HepG2 (cell line): ENCODE results near the gene GNG7. TPM values are rescaled to one million over a fixed set of nuclear protein-coding genes. Genes with fewer than 3 reads are reported as not detected.

Experiments used
- ARID4A ChIP-seq: sonication (generic); formaldehyde crosslinking; IDR thresholded peaks from 2 replicates; pipeline ENCODE4 v1.5.0; 2020; ENCODE audit warnings: mild to moderate bottlenecking, missing genetic modification reagents, borderline replicate concordance
- FLYWCH1 ChIP-seq: sonication (generic); formaldehyde crosslinking; IDR thresholded peaks from 2 replicates; pipeline ENCODE4 v1.8.1; 2023; ENCODE audit warnings: mild to moderate bottlenecking, missing genetic modification reagents
- GTF2F1 ChIP-seq: fragments of 150-350 bp; IDR thresholded peaks from 2 replicates; pipeline ENCODE4 v1.6.1; 2014; ENCODE audit warnings: low read length
- JUNB ChIP-seq: sonication (generic); formaldehyde crosslinking; IDR thresholded peaks from 2 replicates; pipeline ENCODE4 v1.8.0; 2022; ENCODE audit warnings: missing genetic modification reagents, mild to moderate bottlenecking, borderline replicate concordance
- KMT2B ChIP-seq: IDR thresholded peaks from 2 replicates; pipeline ENCODE4 v1.6.1; 2016; ENCODE audit warnings: missing genetic modification reagents, missing compliant biosample characterization
- MTA3 ChIP-seq: sonication (generic); formaldehyde crosslinking; IDR thresholded peaks from 2 replicates; pipeline ENCODE4 v1.4.0; 2020; ENCODE audit warnings: missing genetic modification reagents
- PHF21A ChIP-seq: sonication (generic); formaldehyde crosslinking; IDR thresholded peaks from 2 replicates; pipeline ENCODE4 v1.5.0; 2020; ENCODE audit warnings: mild to moderate bottlenecking, missing genetic modification reagents
- PLSCR1 ChIP-seq: sonication (generic); formaldehyde crosslinking; IDR thresholded peaks from 2 replicates; pipeline ENCODE4 v1.5.0; 2020; ENCODE audit warnings: missing genetic modification reagents, mild to moderate bottlenecking, borderline replicate concordance
- RARA ChIP-seq: IDR thresholded peaks from 2 replicates; pipeline ENCODE4 v1.6.1; 2016; ENCODE audit warnings: missing genetic modification reagents, missing compliant biosample characterization
- REPIN1 ChIP-seq: sonication (generic); formaldehyde crosslinking; IDR thresholded peaks from 2 replicates; pipeline ENCODE4 v1.8.0; 2022; ENCODE audit warnings: missing genetic modification reagents, low read depth, mild to moderate bottlenecking, borderline replicate concordance
- RFX3 ChIP-seq: IDR thresholded peaks from 2 replicates; pipeline ENCODE4 v1.6.1; 2016; ENCODE audit warnings: missing biosample characterization, missing genetic modification reagents
- SMAD3 ChIP-seq: sonication (generic); formaldehyde crosslinking; IDR thresholded peaks from 2 replicates; pipeline ENCODE4 v1.4.0; 2020; ENCODE audit warnings: missing genetic modification reagents
- SMARCC2 ChIP-seq: fragments of 450-650 bp; IDR thresholded peaks from 2 replicates; pipeline ENCODE4 v1.6.1; 2017; ENCODE audit warnings: antibody characterized with exemption, mild to moderate bottlenecking
- SMYD3 ChIP-seq: sonication (generic); formaldehyde crosslinking; IDR thresholded peaks from 2 replicates; pipeline ENCODE4 v1.8.1; 2023; ENCODE audit warnings: mild to moderate bottlenecking, missing genetic modification reagents
- TCF12 ChIP-seq, 2 experiments: fragments of 450-650 bp in 1 of 2; sonication (generic) in 1 of 2; formaldehyde crosslinking in 1 of 2; IDR thresholded peaks; 2 replicates each; pipeline versions ENCODE4 v1.6.1 to v1.8.0; 2017 to 2022; ENCODE audit warnings: antibody characterized with exemption in 1 of 2, mild to moderate bottlenecking in 1 of 2, missing genetic modification reagents in 1 of 2, moderate library complexity in 1 of 2
- TEAD3 ChIP-seq: optimal IDR thresholded peaks from 2 replicates; pipeline ENCODE3; 2016; ENCODE audit warnings: borderline replicate concordance
- TOE1 ChIP-seq: sonication (generic); formaldehyde crosslinking; IDR thresholded peaks from 2 replicates; pipeline ENCODE4 v1.4.0; 2020; ENCODE audit warnings: mild to moderate bottlenecking, missing genetic modification reagents
- TRIM24 ChIP-seq: sonication (generic); formaldehyde crosslinking; IDR thresholded peaks from 2 replicates; pipeline ENCODE4 v1.8.0; 2022; ENCODE audit warnings: mild to moderate bottlenecking, missing genetic modification reagents
- XRCC5 ChIP-seq: fragments of 200-400 bp; formaldehyde crosslinking; optimal IDR thresholded peaks from 2 replicates; pipeline ENCODE3; 2017; ENCODE audit warnings: mild to moderate bottlenecking, low read length
- ZBTB38 ChIP-seq: sonication (generic); formaldehyde crosslinking; IDR thresholded peaks from 2 replicates; pipeline ENCODE4 v1.5.1; 2020; ENCODE audit warnings: mild to moderate bottlenecking, missing genetic modification reagents
- ZFP82 ChIP-seq: sonication (generic); formaldehyde crosslinking; IDR thresholded peaks from 2 replicates; pipeline ENCODE4 v1.5.1; 2020; ENCODE audit warnings: mild to moderate bottlenecking, missing genetic modification reagents, borderline replicate concordance
- ZMAT3 ChIP-seq: sonication (generic); formaldehyde crosslinking; conservative IDR thresholded peaks from 2 replicates; pipeline ENCODE4 v1.7.0; 2021; ENCODE audit warnings: missing genetic modification reagents
- ZNF124 ChIP-seq: sonication (generic); formaldehyde crosslinking; IDR thresholded peaks from 2 replicates; pipeline ENCODE4 v1.4.0; 2020; ENCODE audit warnings: missing genetic modification reagents
- ZNF232 ChIP-seq: sonication (generic); formaldehyde crosslinking; IDR thresholded peaks from 2 replicates; pipeline ENCODE4 v1.4.0; 2020; ENCODE audit warnings: missing genetic modification reagents, borderline replicate concordance
- ZNF24 ChIP-seq: fragments of 450-650 bp; IDR thresholded peaks from 2 replicates; pipeline ENCODE4 v1.6.1; 2017; ENCODE audit warnings: antibody characterized with exemption, mild to moderate bottlenecking
- ZNF44 ChIP-seq: sonication (generic); formaldehyde crosslinking; IDR thresholded peaks from 2 replicates; pipeline ENCODE4 v1.5.1; 2020; ENCODE audit warnings: mild to moderate bottlenecking, missing genetic modification reagents
- ZNF580 ChIP-seq: IDR thresholded peaks from 2 replicates; pipeline ENCODE4 v1.6.1; 2016; ENCODE audit warnings: low read depth, borderline replicate concordance
- polyA plus RNA-seq, 8 experiments: library from polyadenylated mRNA; depleted of rRNA in 3 of 8; stranded (reverse) in 7 of 8; unstranded in 1 of 8; fragments of >200 nt; fragmentation: Illumina TruSeq in 4 of 8; extraction: Trizol in 4 of 8; gene quantifications; 2 replicates each; pipeline versions ENCODE4 v1.2.1 to v1.2.3, GENCODE V29; 2011 to 2016; ENCODE audit warnings: low read depth in 4 of 8, missing spikeins in 1 of 8, mixed read lengths in 1 of 8; ENCODE audit not compliant: insufficient read depth in 1 of 8
- total RNA-seq, 5 experiments: library from RNA; depleted of rRNA; stranded (reverse); fragments of >200 nt; fragmentation: Illumina TruSeq; extraction: Trizol; gene quantifications; 2 replicates each; pipeline ENCODE4 v1.2.3, GENCODE V29; 2016; ENCODE audit warnings: low read depth in 1 of 5

GNG7 gene
- total and polyA plus RNA-seq, 2 of the 13 experiments (the other 11 are each of a cell fraction or from before 2014, with no cell fraction given) = 1.4 to 3.3 TPM

GRCh38 chr19:2475702-2476450 lies 226.6 kb downstream of the GNG7 start, which contains the start of gene GADD45B (continued):
- no peak for TF ChIP-seq JUNB (CRISPR knock-in tag)
- TF ChIP-seq MTA3 (CRISPR knock-in tag) = no peak
- TF ChIP-seq PLSCR1 = no peak
- peak; percentile 89; the same call in 1 of the 2 replicates for TF ChIP-seq ZNF580 (CRISPR knock-in tag)
- TF ChIP-seq SMYD3 (CRISPR knock-in tag) = 0 out of 2 replicates have a peak, but pooled peaks have one; percentile 49
- 0 out of 2 replicates have a peak, but pooled peaks have one; percentile 93 for TF ChIP-seq TOE1 (CRISPR knock-in tag)
- TF ChIP-seq XRCC5 = peak; percentile 30
- TF ChIP-seq ZFP82 (CRISPR knock-in tag) = no peak
- 0 out of 2 replicates have a peak, but pooled peaks have one; percentile 15 for TF ChIP-seq RFX3 (CRISPR knock-in tag)
- no peak for TF ChIP-seq ZNF124 (CRISPR knock-in tag)
- TF ChIP-seq TCF12 (IDR thresholded peaks at IDR 0.05) = no peak
- 0 out of 2 replicates have a peak, but pooled peaks have one; percentile 47 for TF ChIP-seq TCF12 (CRISPR knock-in tag; IDR thresholded peaks at IDR 0.05)
- no peak for TF ChIP-seq ZNF24
- peak; percentile 67 for TF ChIP-seq PHF21A (CRISPR knock-in tag)
- TF ChIP-seq ZNF232 (CRISPR knock-in tag) = no peak
- no peak for TF ChIP-seq KMT2B
- TF ChIP-seq GTF2F1 = peak; percentile 98; the same call in 1 of the 2 replicates
- TF ChIP-seq TEAD3 (CRISPR knock-in tag) = no peak
- TF ChIP-seq RARA (CRISPR knock-in tag) = peak; percentile 49
- 0 out of 2 replicates have a peak, but pooled peaks have one; percentile 27 for TF ChIP-seq REPIN1 (CRISPR knock-in tag)
- TF ChIP-seq SMAD3 (CRISPR knock-in tag) = peak; percentile 85
- no peak for TF ChIP-seq TRIM24 (CRISPR knock-in tag)
- TF ChIP-seq ZBTB38 (CRISPR knock-in tag) = no peak; the same call in 1 of the 2 replicates
- TF ChIP-seq ARID4A (CRISPR knock-in tag) = peak; percentile 62; the same call in 1 of the 2 replicates
- TF ChIP-seq FLYWCH1 (CRISPR knock-in tag) = no peak
- peak; percentile 65; the same call in 1 of the 2 replicates for TF ChIP-seq ZMAT3 (CRISPR knock-in tag)
- no peak for TF ChIP-seq SMARCC2
- no peak for TF ChIP-seq ZNF44 (CRISPR knock-in tag)
